Cardiac muscle cell (in vitro differentiated cells and primary cell): ENCODE data around the gene NDUFA11. TPM values are rescaled to one million over a fixed set of nuclear protein-coding genes. Genes with fewer than 3 reads are reported as not detected.
A peak's percentile ranks its signal among the peaks of the same experiment; 100 is the strongest.

Experiments
- DNase-seq, 2 donors: peaks; one replicate each; pipeline versions ENCODE4 v3.0.0 to v3.0.0-alpha.2; 2010 to 2017; ENCODE audit warnings: low read depth in 1 of 2, low spot score in 1 of 2
- H3K27ac ChIP-seq: fragments of 200-600 bp; sonication (generic); 2 replicates; pipeline ENCODE4 v1.5.1; 2016
- H3K27me3 ChIP-seq: fragments of 200-600 bp; sonication (generic); 2 replicates; pipeline ENCODE4 v1.6.0; 2016; ENCODE audit warnings: control low read depth
- H3K36me3 ChIP-seq: fragments of 200-600 bp; sonication (generic); 2 replicates; pipeline ENCODE4 v1.5.1; 2016; ENCODE audit warnings: control low read depth
- H3K4me1 ChIP-seq: fragments of 200-600 bp; sonication (generic); 2 replicates; pipeline ENCODE4 v1.8.1; 2017; ENCODE audit warnings: low read depth, mild to moderate bottlenecking, mixed run types
- H3K4me3 ChIP-seq: fragments of 200-600 bp; sonication (generic); 2 replicates; pipeline ENCODE4 v1.5.1; 2016; ENCODE audit warnings: mild to moderate bottlenecking
- H3K9me3 ChIP-seq: fragments of 200-600 bp; sonication (generic); 2 replicates; pipeline ENCODE4 v1.5.1; 2017; ENCODE audit warnings: low read depth, mild to moderate bottlenecking, control low read depth
- CTCF ChIP-seq: IDR thresholded peaks from 2 replicates; pipeline ENCODE4 v1.5.1; 2012; ENCODE audit warnings: low read depth, mild to moderate bottlenecking, low read length
- polyA plus RNA-seq: library from polyadenylated mRNA; unstranded; fragments of >200 nt; fragmentation: Nextera tagmentation; extraction: Ambion mirVana; gene quantifications from 2 replicates; pipeline ENCODE4 v1.2.1, GENCODE V29; 2016
- total RNA-seq: library from RNA; depleted of rRNA; stranded (reverse); fragments of >200 nt; gene quantifications from 2 replicates; pipeline ENCODE4 v1.2.3, GENCODE V29; 2016

The NDUFA11 gene
- total and polyA plus RNA-seq, 2 experiments from 2014 or later = 295 to 760 TPM

DNA sequence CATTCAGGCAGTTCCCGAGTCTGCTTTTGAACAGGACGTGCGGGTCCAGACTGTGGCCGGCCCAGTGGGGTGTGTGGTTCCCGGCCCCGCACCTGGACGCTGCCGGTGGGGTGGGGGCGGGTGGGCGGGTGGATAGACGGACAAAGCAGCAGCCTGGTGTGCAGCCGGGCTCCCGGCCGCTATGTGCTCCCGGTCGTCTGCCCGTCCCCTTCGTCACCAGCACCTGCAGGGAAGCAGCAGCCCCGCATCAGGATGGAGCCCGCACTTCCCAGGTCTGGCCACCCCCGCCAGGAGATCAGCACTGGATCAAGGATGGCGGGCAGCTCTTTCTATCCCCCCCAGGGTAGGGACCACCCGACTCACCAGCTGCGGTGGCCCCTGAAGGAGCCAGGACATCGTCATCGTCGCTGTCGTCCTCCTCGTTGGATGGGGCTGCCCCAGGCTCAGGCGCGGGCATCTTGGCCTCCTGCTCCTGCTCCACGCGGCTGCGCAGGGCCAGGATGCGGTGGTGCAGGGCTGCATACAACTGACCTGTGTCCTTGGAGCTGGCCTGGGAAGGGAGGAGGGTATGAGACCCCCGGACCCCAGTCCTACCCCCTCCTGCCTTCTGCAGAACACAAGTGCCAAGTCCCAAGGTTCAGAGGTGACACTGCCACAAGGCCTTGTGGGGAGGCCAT is 14.0 kb upstream of the NDUFA11 start:
- no peaks in the 10 kb centered on the region for H3K27me3 ChIP-seq
- TF ChIP-seq CTCF = no peak
- peaks cover 15% of the 10 kb centered on the region for H3K4me1 ChIP-seq
- H3K27ac ChIP-seq = no peak overlapping the region
- H3K9me3 ChIP-seq = no peaks in the 10 kb centered on the region
- H3K36me3 ChIP-seq = peaks cover 46% of the 10 kb centered on the region
- DNase-seq = no peak
- no peak overlapping the region for H3K4me3 ChIP-seq

- no peak for TF ChIP-seq CTCF
- Histone ChIP-seq H3K27ac (peak overlapping the region; percentile 75), H3K36me3 (peaks cover 33% of the 10 kb centered on the region), H3K4me3 (no peak overlapping the region), H3K9me3 (no peaks in the 10 kb centered on the region), H3K27me3 (no peaks in the 10 kb centered on the region), H3K4me1 (peaks cover 15% of the 10 kb centered on the region)
- DNase-seq = no peak
These were observed 12.7 kb upstream of the NDUFA11 start for GRCh38 chr19:5916181-5916708.

DNA sequence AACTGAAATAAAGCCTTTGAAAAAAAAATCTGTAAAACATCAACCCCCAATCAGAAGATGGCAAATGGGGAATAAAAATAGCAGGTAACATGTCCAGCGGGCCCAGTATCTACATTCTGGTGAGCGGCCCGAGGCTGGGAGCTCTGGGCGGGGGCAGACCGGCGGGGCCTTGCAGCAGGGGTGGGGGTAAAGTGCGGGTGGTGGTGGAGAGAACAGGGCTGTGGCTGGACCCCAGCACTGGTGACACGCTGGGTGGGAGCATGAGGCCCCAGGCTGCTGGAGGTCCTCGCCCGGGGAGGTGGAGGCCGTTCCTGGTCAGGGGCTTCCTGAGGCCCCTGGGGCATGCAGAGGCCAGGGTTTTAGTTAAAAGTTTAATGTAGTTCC is 12.2 kb upstream of the NDUFA11 start:
- Histone ChIP-seq H3K36me3 (peaks cover 31% of the 10 kb centered on the region), H3K9me3 (no peaks in the 10 kb centered on the region), H3K27ac (peak overlapping the region; percentile 75), H3K4me1 (peaks cover 15% of the 10 kb centered on the region), H3K27me3 (no peaks in the 10 kb centered on the region), H3K4me3 (no peak overlapping the region)
- DNase-seq = no peak
- TF ChIP-seq CTCF = no peak

- Histone ChIP-seq H3K9me3 (no peaks in the 10 kb centered on the region), H3K4me1 (peaks cover 15% of the 10 kb centered on the region), H3K4me3 (no peak overlapping the region), H3K27ac (peak overlapping the region; percentile 75), H3K36me3 (peaks cover 30% of the 10 kb centered on the region), H3K27me3 (no peaks in the 10 kb centered on the region)
- TF ChIP-seq CTCF = no peak
- peak in 1 of 2 donors; percentile 49 for DNase-seq
These were observed 11.6 kb upstream of the NDUFA11 start for GRCh38 chr19:5914946-5915781.

- Histone ChIP-seq H3K27ac (peak overlapping the region; percentile 15), H3K36me3 (peaks cover 30% of the 10 kb centered on the region), H3K27me3 (no peaks in the 10 kb centered on the region), H3K9me3 (no peaks in the 10 kb centered on the region), H3K4me3 (no peak overlapping the region), H3K4me1 (peaks cover 15% of the 10 kb centered on the region)
- TF ChIP-seq CTCF = no peak
- no peak for DNase-seq
These were observed 10.8 kb upstream of the NDUFA11 start for GRCh38 chr19:5914358-5914774.
